T follicular helper cell (primary cell): ENCODE measurements around the gene CHRFAM7A.
"Not testable (repeated sequence)": the region's sequence is repeated elsewhere in the genome, so short reads cannot be mapped to it uniquely, and the experiment has no call there.

ENCODE experiments used
- DNase-seq: peaks from one replicate; pipeline ENCODE4 v3.0.0-alpha.2; 2020; ENCODE audit warnings: low read depth

Gene CHRFAM7A

GRCh38 chr15:30315704-30316103, 77.6 kb downstream of the CHRFAM7A start:
- not testable (repeated sequence) for DNase-seq

GRCh38 chr15:30310575-30310974, 82.8 kb downstream of the CHRFAM7A start:
- not testable (repeated sequence) for DNase-seq
